HEK293 (cell line): ENCODE data around the gene SMAD7.

Source experiments
- CTCF ChIA-PET: fragments of 350-600 bp; formaldehyde crosslinking; extraction: SDS; loops from one replicate; lab custom pipeline; 2021; ENCODE audit warnings: antibody characterized with exemption; lab: Yijun Ruan, JAX
- POLR2A ChIA-PET: fragments of 300-600 bp; formaldehyde crosslinking; extraction: SDS; loops from one replicate; lab custom pipeline; 2020; ENCODE audit warnings: antibody characterized with exemption, inconsistent platforms; lab: Yijun Ruan, JAX
- H3K27ac ChIP-seq: fragments of 200-500 bp; sonication (Bioruptor generic); 2 replicates; pipeline ENCODE4 v1.5.1; 2014; ENCODE audit warnings: low read depth, low read length, control low read depth, inconsistent platforms; ENCODE audit errors: extremely low read depth
- H3K36me3 ChIP-seq, 2 experiments: fragments of 200-500 bp in 1 of 2; sonication (Bioruptor generic) in 1 of 2; 1 replicate in 1 of 2; 2 replicates in 1 of 2; pipeline ENCODE4 v1.5.1; 2014 to 2017; ENCODE audit warnings: inconsistent platforms in 2 of 2, low read length in 2 of 2; ENCODE audit not compliant: control insufficient read depth in 2 of 2, insufficient read depth in 1 of 2
- H3K4me1 ChIP-seq: fragments of 200-500 bp; sonication (Bioruptor generic); 2 replicates; pipeline ENCODE4 v1.5.1; 2014; ENCODE audit warnings: mild to moderate bottlenecking, low read length, inconsistent platforms; ENCODE audit not compliant: control insufficient read depth, insufficient read depth
- H3K4me3 ChIP-seq: 2 replicates; pipeline ENCODE4 v1.5.1; 2011; ENCODE audit warnings: low read depth, mild to moderate bottlenecking, control low read depth, low read length, moderate library complexity
- H3K9me3 ChIP-seq: fragments of 200-500 bp; sonication (Bioruptor generic); 2 replicates; pipeline ENCODE4 v1.5.1; 2014; ENCODE audit warnings: low read depth, low read length, inconsistent platforms; ENCODE audit not compliant: control insufficient read depth, insufficient read depth
- EGR2 ChIP-seq: fragments of 450-650 bp; formaldehyde crosslinking; IDR thresholded peaks from 2 replicates; pipeline ENCODE4 v1.5.1; 2016; ENCODE audit warnings: low read depth, missing biosample characterization, missing genetic modification characterization
- MZF1 ChIP-seq: fragments of 450-650 bp; formaldehyde crosslinking; IDR thresholded peaks from 2 replicates; pipeline ENCODE4 v1.5.1; 2017; ENCODE audit warnings: missing biosample characterization, missing genetic modification characterization, borderline replicate concordance
- PRDM1 ChIP-seq: fragments of 450-650 bp; formaldehyde crosslinking; IDR thresholded peaks from 2 replicates; pipeline ENCODE4; 2016; ENCODE audit warnings: missing biosample characterization, missing genetic modification characterization
- SCRT1 ChIP-seq: fragments of 450-650 bp; formaldehyde crosslinking; IDR thresholded peaks from 2 replicates; pipeline ENCODE4 v1.5.1; 2016; ENCODE audit warnings: missing biosample characterization, missing genetic modification characterization, borderline replicate concordance
- SCRT2 ChIP-seq: fragments of 450-650 bp; formaldehyde crosslinking; IDR thresholded peaks from 2 replicates; pipeline ENCODE4 v1.5.1; 2016; ENCODE audit warnings: missing biosample characterization, missing genetic modification characterization
- WT1 ChIP-seq: fragments of 450-650 bp; formaldehyde crosslinking; IDR thresholded peaks from 2 replicates; pipeline ENCODE4 v1.5.1; 2016; ENCODE audit warnings: missing biosample characterization, missing genetic modification characterization
- YY1 ChIP-seq: fragments of 450-650 bp; formaldehyde crosslinking; IDR thresholded peaks from 2 replicates; pipeline ENCODE4 v1.5.1; 2018; ENCODE audit warnings: missing biosample characterization, missing genetic modification characterization
- ZBTB8A ChIP-seq: fragments of 450-650 bp; formaldehyde crosslinking; IDR thresholded peaks from 2 replicates; pipeline ENCODE4 v1.5.1; 2016; ENCODE audit warnings: missing biosample characterization, missing genetic modification characterization
- ZFHX2 ChIP-seq: fragments of 450-650 bp; formaldehyde crosslinking; conservative IDR thresholded peaks from 2 replicates; pipeline ENCODE4 v1.5.1; 2016; ENCODE audit warnings: missing biosample characterization, missing genetic modification characterization
- ZFP69B ChIP-seq: fragments of 450-650 bp; formaldehyde crosslinking; IDR thresholded peaks from 2 replicates; pipeline ENCODE4 v1.5.1; 2016; ENCODE audit warnings: missing biosample characterization, missing genetic modification characterization
- ZNF239 ChIP-seq: fragments of 450-650 bp; formaldehyde crosslinking; IDR thresholded peaks from 2 replicates; pipeline ENCODE4 v1.5.1; 2016; ENCODE audit warnings: missing biosample characterization, missing genetic modification characterization
- ZNF302 ChIP-seq: fragments of 450-650 bp; formaldehyde crosslinking; IDR thresholded peaks from 2 replicates; pipeline ENCODE4 v1.5.1; 2016; ENCODE audit warnings: missing biosample characterization, missing genetic modification characterization, low read depth
- ZNF600 ChIP-seq: fragments of 450-650 bp; formaldehyde crosslinking; IDR thresholded peaks from 2 replicates; pipeline ENCODE4 v1.5.1; 2016; ENCODE audit warnings: missing biosample characterization, missing genetic modification characterization
- ZNF610 ChIP-seq: fragments of 450-650 bp; formaldehyde crosslinking; IDR thresholded peaks from 2 replicates; pipeline ENCODE4 v1.5.1; 2016; ENCODE audit warnings: missing biosample characterization, missing genetic modification characterization, borderline replicate concordance
- ZNF626 ChIP-seq: fragments of 450-650 bp; sonication (Bioruptor Pico); formaldehyde crosslinking; IDR thresholded peaks from 2 replicates; pipeline ENCODE4 v1.5.1; 2018; ENCODE audit warnings: missing biosample characterization, missing genetic modification characterization, inconsistent platforms
- ZNF660 ChIP-seq: fragments of 450-650 bp; IDR thresholded peaks from 2 replicates; pipeline ENCODE4 v1.5.1; 2018; ENCODE audit warnings: missing biosample characterization, mild to moderate bottlenecking, missing genetic modification characterization
- ZNF664 ChIP-seq: fragments of 450-650 bp; formaldehyde crosslinking; IDR thresholded peaks from 2 replicates; pipeline ENCODE4 v1.5.1; 2016; ENCODE audit warnings: missing biosample characterization, missing genetic modification characterization
- ZNF792 ChIP-seq: fragments of 450-650 bp; formaldehyde crosslinking; IDR thresholded peaks from 2 replicates; pipeline ENCODE4 v1.5.1; 2016; ENCODE audit warnings: missing biosample characterization, missing genetic modification characterization
- TF ChIP-seq, protein P1 (sequence below): fragments of 450-650 bp; formaldehyde crosslinking; IDR thresholded peaks from 2 replicates; pipeline ENCODE4 v1.5.1; 2016; ENCODE audit warnings: missing biosample characterization, missing genetic modification characterization
- TF ChIP-seq, protein P2 (sequence below): fragments of 450-650 bp; formaldehyde crosslinking; IDR thresholded peaks from 2 replicates; pipeline ENCODE4 v1.5.1; 2017; ENCODE audit warnings: missing biosample characterization, missing genetic modification characterization
- TF ChIP-seq, protein P3 (sequence below): fragments of 450-650 bp; formaldehyde crosslinking; IDR thresholded peaks from 2 replicates; pipeline ENCODE4 v1.5.1; 2017; ENCODE audit warnings: missing biosample characterization, missing genetic modification characterization
- TF ChIP-seq, protein P4 (sequence below): fragments of 450-650 bp; formaldehyde crosslinking; IDR thresholded peaks from 2 replicates; pipeline ENCODE4 v1.5.1; 2016; ENCODE audit warnings: missing biosample characterization, missing genetic modification characterization

Gene SMAD7

DNA sequence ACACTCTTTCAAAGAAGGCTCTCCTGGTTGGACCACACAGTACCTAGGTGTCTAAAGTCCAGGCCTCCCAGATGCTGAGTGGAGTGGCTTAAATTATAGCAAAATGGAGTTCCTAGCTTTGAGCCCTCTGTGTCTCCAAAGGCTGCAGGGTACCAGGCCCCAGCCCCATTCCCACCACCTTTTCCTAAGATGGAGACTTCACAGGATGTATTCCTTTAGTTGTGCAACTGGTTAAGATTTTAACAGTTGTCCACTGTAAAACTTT is 4.9 kb downstream of the SMAD7 start:
- ChIA-PET POLR2A (interaction anchor here (0.6 to 12.3 kb wide), 5 partner anchors 26 to 366 kb away, joined by 3 to 252 read pairs (median 4); no protein-coding TSS in a partner anchor), CTCF (interaction anchor here (0.6 to 2.1 kb wide), 2 partner anchors 121 to 271 kb away, joined by 3 to 9 read pairs; no protein-coding TSS in a partner anchor)
- Histone ChIP-seq H3K9me3 (no peaks in the 10 kb centered on the region), H3K36me3 (peaks cover 4 to 79% of the 10 kb centered on the region in 2 experiments; a peak in 2 of 3 replicates), H3K27ac (peak overlapping the region; percentile 100), H3K4me1 (peaks cover 60% of the 10 kb centered on the region), H3K4me3 (peak overlapping the region; percentile 91)
- TF ChIP-seq SCRT1 (tag by site-specific recombination) (0 out of 2 replicates have a peak, but pooled peaks have one; percentile 4), ZNF664 (tag by site-specific recombination) (peak; percentile 76), ZNF239 (tag by site-specific recombination) (no peak)
- TF ChIP-seq, protein P1, sequence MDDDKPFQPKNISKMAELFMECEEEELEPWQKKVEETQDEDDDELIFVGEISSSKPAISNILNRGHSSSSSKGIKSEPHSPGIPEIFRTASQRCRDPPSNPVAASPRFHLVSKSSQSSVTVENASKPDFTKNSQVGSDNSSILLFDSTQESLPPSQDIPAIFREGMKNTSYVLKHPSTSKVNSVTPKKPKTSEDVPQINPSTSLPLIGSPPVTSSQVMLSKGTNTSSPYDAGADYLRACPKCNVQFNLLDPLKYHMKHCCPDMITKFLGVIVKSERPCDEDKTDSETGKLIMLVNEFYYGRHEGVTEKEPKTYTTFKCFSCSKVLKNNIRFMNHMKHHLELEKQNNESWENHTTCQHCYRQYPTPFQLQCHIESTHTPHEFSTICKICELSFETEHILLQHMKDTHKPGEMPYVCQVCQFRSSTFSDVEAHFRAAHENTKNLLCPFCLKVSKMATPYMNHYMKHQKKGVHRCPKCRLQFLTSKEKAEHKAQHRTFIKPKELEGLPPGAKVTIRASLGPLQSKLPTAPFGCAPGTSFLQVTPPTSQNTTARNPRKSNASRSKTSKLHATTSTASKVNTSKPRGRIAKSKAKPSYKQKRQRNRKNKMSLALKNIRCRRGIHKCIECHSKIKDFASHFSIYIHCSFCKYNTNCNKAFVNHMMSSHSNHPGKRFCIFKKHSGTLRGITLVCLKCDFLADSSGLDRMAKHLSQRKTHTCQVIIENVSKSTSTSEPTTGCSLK (tag by site-specific recombination) = no peak

DNA sequence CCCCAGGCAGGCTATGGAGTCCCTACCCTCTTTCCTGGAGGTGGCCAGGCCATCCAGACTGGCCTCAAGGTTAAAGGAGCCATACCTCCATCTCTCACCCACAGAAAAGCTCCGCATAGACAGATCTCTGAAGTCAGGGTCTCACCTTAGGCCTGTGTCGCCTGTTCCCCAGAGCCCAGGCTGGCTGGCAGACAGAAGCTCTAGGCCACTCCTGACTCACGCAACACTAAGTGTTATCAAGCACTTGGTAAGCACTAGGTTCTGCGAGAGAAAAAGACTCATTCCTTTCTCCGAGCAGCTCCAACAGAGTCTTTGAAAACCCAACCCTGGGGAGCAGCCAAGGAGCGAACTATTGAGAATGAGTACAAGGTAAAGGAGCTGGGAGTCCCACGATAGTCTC is 6.1 kb downstream of the SMAD7 start:
- ChIA-PET POLR2A (interaction anchor here (0.9 to 12.3 kb wide), 9 partner anchors 9 to 222 kb away, joined by 3 to 252 read pairs (median 4); no protein-coding TSS in a partner anchor), CTCF (interaction anchor here (0.7 to 2.1 kb wide), 5 partner anchors 13 to 269 kb away, joined by 3 to 9 read pairs (median 4); no protein-coding TSS in a partner anchor)
- no peak for TF ChIP-seq ZNF610
- TF ChIP-seq YY1 = no peak
- TF ChIP-seq, protein P2, sequence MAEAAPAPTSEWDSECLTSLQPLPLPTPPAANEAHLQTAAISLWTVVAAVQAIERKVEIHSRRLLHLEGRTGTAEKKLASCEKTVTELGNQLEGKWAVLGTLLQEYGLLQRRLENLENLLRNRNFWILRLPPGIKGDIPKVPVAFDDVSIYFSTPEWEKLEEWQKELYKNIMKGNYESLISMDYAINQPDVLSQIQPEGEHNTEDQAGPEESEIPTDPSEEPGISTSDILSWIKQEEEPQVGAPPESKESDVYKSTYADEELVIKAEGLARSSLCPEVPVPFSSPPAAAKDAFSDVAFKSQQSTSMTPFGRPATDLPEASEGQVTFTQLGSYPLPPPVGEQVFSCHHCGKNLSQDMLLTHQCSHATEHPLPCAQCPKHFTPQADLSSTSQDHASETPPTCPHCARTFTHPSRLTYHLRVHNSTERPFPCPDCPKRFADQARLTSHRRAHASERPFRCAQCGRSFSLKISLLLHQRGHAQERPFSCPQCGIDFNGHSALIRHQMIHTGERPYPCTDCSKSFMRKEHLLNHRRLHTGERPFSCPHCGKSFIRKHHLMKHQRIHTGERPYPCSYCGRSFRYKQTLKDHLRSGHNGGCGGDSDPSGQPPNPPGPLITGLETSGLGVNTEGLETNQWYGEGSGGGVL (tag by site-specific recombination) = no peak
- TF ChIP-seq WT1 = 0 out of 2 replicates have a peak, but pooled peaks have one; percentile 1
- peak; percentile 86 for TF ChIP-seq ZNF600
- TF ChIP-seq, protein P3, sequence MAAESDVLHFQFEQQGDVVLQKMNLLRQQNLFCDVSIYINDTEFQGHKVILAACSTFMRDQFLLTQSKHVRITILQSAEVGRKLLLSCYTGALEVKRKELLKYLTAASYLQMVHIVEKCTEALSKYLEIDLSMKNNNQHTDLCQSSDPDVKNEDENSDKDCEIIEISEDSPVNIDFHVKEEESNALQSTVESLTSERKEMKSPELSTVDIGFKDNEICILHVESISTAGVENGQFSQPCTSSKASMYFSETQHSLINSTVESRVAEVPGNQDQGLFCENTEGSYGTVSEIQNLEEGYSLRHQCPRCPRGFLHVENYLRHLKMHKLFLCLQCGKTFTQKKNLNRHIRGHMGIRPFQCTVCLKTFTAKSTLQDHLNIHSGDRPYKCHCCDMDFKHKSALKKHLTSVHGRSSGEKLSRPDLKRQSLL (tag by site-specific recombination) = peak; percentile 54; the same call in 1 of the 2 replicates
- no peak for TF ChIP-seq ZNF660
- H3K36me3 ChIP-seq = peaks cover 4 to 84% of the 10 kb centered on the region in 2 experiments; a peak in 2 of 3 replicates
- peak overlapping the region; percentile 99 for H3K27ac ChIP-seq
- peaks cover 72% of the 10 kb centered on the region for H3K4me1 ChIP-seq
- peak overlapping the region; percentile 7 for H3K4me3 ChIP-seq
- no peaks in the 10 kb centered on the region for H3K9me3 ChIP-seq

DNA sequence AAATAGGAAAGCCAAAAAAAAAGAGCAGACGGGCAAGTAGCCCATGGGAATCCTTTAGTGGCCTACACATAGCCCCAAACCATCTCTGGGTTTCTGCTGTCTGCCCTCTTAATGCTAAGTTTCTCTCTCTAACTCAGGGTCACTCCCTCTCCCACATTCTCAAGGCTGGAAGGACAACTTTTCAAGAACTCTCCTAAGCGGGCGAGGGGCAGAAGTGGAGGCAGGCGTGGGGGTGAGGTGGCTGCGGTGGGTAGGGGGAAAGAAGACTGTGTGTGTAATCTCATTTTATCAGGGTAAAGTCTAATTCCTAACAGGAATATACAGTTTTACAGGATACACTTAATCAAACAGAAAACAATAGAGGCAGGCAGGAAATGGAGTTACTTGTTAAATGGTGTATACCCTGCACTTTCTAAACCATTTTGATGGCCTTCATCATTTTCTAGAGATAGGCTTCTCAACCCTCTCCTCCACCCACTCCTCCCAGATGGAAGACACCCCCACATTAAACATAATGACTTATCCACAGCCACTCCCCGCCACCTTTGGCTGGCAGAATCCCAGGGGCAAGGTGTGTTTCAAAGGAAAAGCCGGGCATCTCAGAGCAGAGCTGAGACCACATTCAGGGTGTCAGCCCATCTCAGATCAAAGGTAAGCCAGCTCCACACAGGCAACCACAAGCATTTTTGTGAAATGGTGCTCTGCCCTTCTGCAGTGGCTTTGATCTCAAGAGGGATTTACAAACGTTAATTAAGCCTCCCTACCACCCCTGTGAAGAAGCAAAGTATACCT is 6.8 kb downstream of the SMAD7 start:
- ChIA-PET POLR2A (interaction anchor here (0.9 to 12.3 kb wide), 8 partner anchors 8 to 222 kb away, joined by 3 to 252 read pairs (median 5); no protein-coding TSS in a partner anchor), CTCF (interaction anchor here (0.6 to 2.1 kb wide), 5 partner anchors 13 to 682 kb away, joined by 3 to 9 read pairs (median 3); no protein-coding TSS in a partner anchor)
- H3K9me3 ChIP-seq = no peaks in the 10 kb centered on the region
- no peak for TF ChIP-seq ZNF792 (tag by site-specific recombination)
- TF ChIP-seq ZNF302 (tag by site-specific recombination) = 0 out of 2 replicates have a peak, but pooled peaks have one; percentile 19
- TF ChIP-seq ZNF626 = no peak
- peak; percentile 10; the same call in 1 of the 2 replicates for TF ChIP-seq ZBTB8A (tag by site-specific recombination)
- 0 out of 2 replicates have a peak, but pooled peaks have one; percentile 31 for TF ChIP-seq WT1
- TF ChIP-seq, protein P4, sequence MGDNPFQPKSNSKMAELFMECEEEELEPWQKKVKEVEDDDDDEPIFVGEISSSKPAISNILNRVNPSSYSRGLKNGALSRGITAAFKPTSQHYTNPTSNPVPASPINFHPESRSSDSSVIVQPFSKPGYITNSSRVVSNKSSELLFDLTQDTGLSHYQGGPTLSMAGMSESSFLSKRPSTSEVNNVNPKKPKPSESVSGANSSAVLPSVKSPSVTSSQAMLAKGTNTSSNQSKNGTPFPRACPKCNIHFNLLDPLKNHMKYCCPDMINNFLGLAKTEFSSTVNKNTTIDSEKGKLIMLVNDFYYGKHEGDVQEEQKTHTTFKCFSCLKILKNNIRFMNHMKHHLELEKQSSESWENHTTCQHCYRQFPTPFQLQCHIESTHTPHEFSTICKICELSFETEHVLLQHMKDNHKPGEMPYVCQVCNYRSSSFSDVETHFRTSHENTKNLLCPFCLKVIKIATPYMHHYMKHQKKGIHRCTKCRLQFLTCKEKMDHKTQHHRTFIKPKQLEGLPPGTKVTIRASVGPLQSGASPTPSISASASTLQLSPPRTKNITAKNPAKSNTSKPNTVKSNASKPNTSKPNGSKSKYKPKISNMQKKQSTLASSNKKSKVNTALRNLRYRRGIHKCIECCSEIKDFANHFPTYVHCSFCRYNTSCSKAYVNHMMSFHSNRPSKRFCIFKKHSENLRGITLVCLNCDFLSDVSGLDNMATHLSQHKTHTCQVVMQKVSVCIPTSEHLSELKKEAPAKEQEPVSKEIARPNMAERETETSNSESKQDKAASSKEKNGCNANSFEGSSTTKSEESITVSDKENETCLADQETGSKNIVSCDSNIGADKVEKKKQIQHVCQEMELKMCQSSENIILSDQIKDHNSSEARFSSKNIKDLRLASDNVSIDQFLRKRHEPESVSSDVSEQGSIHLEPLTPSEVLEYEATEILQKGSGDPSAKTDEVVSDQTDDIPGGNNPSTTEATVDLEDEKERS = no peak
- peak; percentile 64 for TF ChIP-seq EGR2 (tag by site-specific recombination)
- TF ChIP-seq SCRT2 (tag by site-specific recombination) = 0 out of 2 replicates have a peak, but pooled peaks have one; percentile 5
- peak; percentile 72 for TF ChIP-seq ZFHX2 (tag by site-specific recombination)
- no peak for TF ChIP-seq ZFP69B
- no peak for TF ChIP-seq MZF1 (tag by site-specific recombination)
- no peak for TF ChIP-seq PRDM1 (tag by site-specific recombination)
- H3K4me1 ChIP-seq = peaks cover 78% of the 10 kb centered on the region
- H3K36me3 ChIP-seq = peaks cover 4 to 80% of the 10 kb centered on the region in 2 experiments; a peak in 2 of 3 replicates
- H3K27ac ChIP-seq = peak overlapping the region; percentile 99
- H3K4me3 ChIP-seq = peak overlapping the region; percentile 26
